GM19467 (cell line): ENCODE data around the gene SLC25A5.
"Not testable (repeated sequence)": the region's sequence is repeated elsewhere in the genome, so short reads cannot be mapped to it uniquely, and the experiment has no call there.

Experiments used
- ATAC-seq: cut with Tn5 transposase; IDR thresholded peaks from one replicate; pipeline ENCODE4 v1.9.1; 2021; ENCODE audit warnings: mild to moderate bottlenecking, moderate library complexity; ENCODE audit not compliant: unreplicated experiment

SLC25A5 gene

GRCh38 chrX:119502727-119503483 is 34.7 kb downstream of the SLC25A5 start:
- ATAC-seq: no peak

- no peak for ATAC-seq
These were observed 35.2 kb downstream of the SLC25A5 start for GRCh38 chrX:119503484-119503861.

GRCh38 chrX:119505145-119505544 is 36.9 kb downstream of the SLC25A5 start:
- not testable (repeated sequence) for ATAC-seq

- no peak for ATAC-seq
These were observed 37.7 kb downstream of the SLC25A5 start for GRCh38 chrX:119505945-119506344.

GRCh38 chrX:119507206-119507605 is 39.0 kb downstream of the SLC25A5 start:
- ATAC-seq: no peak

- peak; percentile 66 for ATAC-seq
These were observed 44.0 kb downstream of the SLC25A5 start for GRCh38 chrX:119512146-119512800.

GRCh38 chrX:119516157-119516702 is 48.0 kb downstream of the SLC25A5 start:
- ATAC-seq: peak; percentile 74

GRCh38 chrX:119518371-119518770 is 50.1 kb downstream of the SLC25A5 start:
- ATAC-seq: no peak
